Fibroblast of peridontal ligament (primary cell): ENCODE results near the gene ANKRD10.

ENCODE experiments used
- DNase-seq: peaks from one replicate; pipeline ENCODE4 v3.0.0-alpha.2; 2010; ENCODE audit errors: extremely low read depth

The ANKRD10 gene

GRCh38 chr13:110914331-110915056 is 375 bp downstream of the ANKRD10 start:
- peak; percentile 65 for DNase-seq

GRCh38 chr13:110914081-110914330 is 863 bp downstream of the ANKRD10 start:
- no peak for DNase-seq

- DNase-seq: peak; percentile 47
These were observed 1.4 kb downstream of the ANKRD10 start for GRCh38 chr13:110913322-110914080.

GRCh38 chr13:110912651-110913051 is 2.2 kb downstream of the ANKRD10 start:
- peak; percentile 76 for DNase-seq

GRCh38 chr13:110911880-110912279 is 3.0 kb downstream of the ANKRD10 start:
- DNase-seq: no peak

GRCh38 chr13:110910013-110910890 is 4.6 kb downstream of the ANKRD10 start:
- no peak for DNase-seq

- DNase-seq: no peak
These were observed 6.6 kb downstream of the ANKRD10 start for GRCh38 chr13:110907951-110908898.

- DNase-seq: no peak
These were observed 7.6 kb downstream of the ANKRD10 start for GRCh38 chr13:110907301-110907700.

- no peak for DNase-seq
These were observed 10.1 kb downstream of the ANKRD10 start for GRCh38 chr13:110904748-110905147.

- peak; percentile 52 for DNase-seq
These were observed 12.5 kb downstream of the ANKRD10 start for GRCh38 chr13:110902370-110902769.

- DNase-seq: no peak
These were observed 17.3 kb downstream of the ANKRD10 start for GRCh38 chr13:110897521-110897920.

GRCh38 chr13:110897014-110897413 is 17.9 kb downstream of the ANKRD10 start:
- DNase-seq: no peak

GRCh38 chr13:110894086-110894485 is 20.8 kb downstream of the ANKRD10 start:
- no peak for DNase-seq

GRCh38 chr13:110893571-110893970 is 21.3 kb downstream of the ANKRD10 start:
- DNase-seq: no peak

GRCh38 chr13:110890279-110891165 is 24.3 kb downstream of the ANKRD10 start:
- no peak for DNase-seq

- no peak for DNase-seq
These were observed 26.5 kb downstream of the ANKRD10 start for GRCh38 chr13:110888390-110888789.

- no peak for DNase-seq
These were observed 27.1 kb downstream of the ANKRD10 start for GRCh38 chr13:110887597-110888333.

GRCh38 chr13:110886870-110887596 is 27.8 kb downstream of the ANKRD10 start:
- no peak for DNase-seq
